Neural crest cell (in vitro differentiated cells): ENCODE measurements around the gene ACBD6. TPM values are rescaled to one million over a fixed set of nuclear protein-coding genes. Genes with fewer than 3 reads are reported as not detected.

ENCODE experiments used
- DNase-seq: peaks from one replicate; pipeline ENCODE4 v3.0.0; 2021; ENCODE audit warnings: low read depth, mixed read lengths, low spot score
- H3K27ac Mint-ChIP-seq: one replicate; pipeline ENCODE4 v1.8.0; 2021; ENCODE audit warnings: mild to moderate bottlenecking, mixed read lengths; ENCODE audit not compliant: unreplicated experiment
- H3K27me3 Mint-ChIP-seq: 2 replicates; pipeline ENCODE4 v1.8.0; 2021; ENCODE audit warnings: low read depth, mild to moderate bottlenecking, mixed read lengths
- H3K36me3 Mint-ChIP-seq: 2 replicates; pipeline ENCODE4 v1.8.0; 2021; ENCODE audit warnings: low read depth, mild to moderate bottlenecking, mixed read lengths
- H3K4me1 Mint-ChIP-seq: 2 replicates; pipeline ENCODE4 v1.8.0; 2021; ENCODE audit warnings: mixed read lengths
- H3K4me3 Mint-ChIP-seq: one replicate; pipeline ENCODE4 v1.8.0; 2021; ENCODE audit warnings: mild to moderate bottlenecking, mixed read lengths
- H3K9me3 Mint-ChIP-seq: 2 replicates; pipeline ENCODE4 v1.8.0; 2021; ENCODE audit warnings: mixed read lengths
- total RNA-seq: library from RNA; stranded (reverse); gene quantifications from 2 replicates; pipeline ENCODE4 v1.2.1, GENCODE V29; 2021
- TF ChIP-seq, protein P1 (sequence below): fragments of 200-600 bp; sonication (generic); conservative IDR thresholded peaks from 2 replicates; pipeline ENCODE4 v1.5.0; 2021; ENCODE audit warnings: antibody characterized with exemption, mild to moderate bottlenecking

The ACBD6 gene
- total RNA-seq, 1 donor from 2014 or later: 59.1 TPM

DNA sequence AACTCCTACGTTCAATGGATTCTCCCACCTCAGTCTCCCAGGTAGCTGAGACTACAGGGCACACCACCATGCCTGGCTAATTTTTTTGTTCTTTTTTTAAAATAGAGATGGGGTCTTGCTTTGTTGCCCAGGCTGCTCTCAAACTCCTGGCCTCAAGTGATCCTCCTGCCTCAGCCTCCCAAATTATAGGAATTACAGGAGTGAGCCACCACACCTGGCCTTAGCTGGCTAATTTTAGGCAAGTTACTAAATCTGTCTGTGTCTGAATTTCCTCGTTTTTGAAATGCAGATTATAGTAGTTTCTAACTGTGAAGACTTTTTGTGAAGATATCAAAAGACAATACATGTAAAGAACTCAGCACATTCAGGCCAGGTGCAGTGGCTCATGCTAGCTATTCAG, 13.7 kb downstream of the ACBD6 start:
- Mint-ChIP-seq H3K4me3 (no peak overlapping the region), H3K27ac (no peak overlapping the region), H3K36me3 (peaks cover 4% of the 10 kb centered on the region), H3K4me1 (peaks cover 9% of the 10 kb centered on the region), H3K9me3 (no peaks in the 10 kb centered on the region), H3K27me3 (no peaks in the 10 kb centered on the region)
- no peak for DNase-seq
- TF ChIP-seq, protein P1, sequence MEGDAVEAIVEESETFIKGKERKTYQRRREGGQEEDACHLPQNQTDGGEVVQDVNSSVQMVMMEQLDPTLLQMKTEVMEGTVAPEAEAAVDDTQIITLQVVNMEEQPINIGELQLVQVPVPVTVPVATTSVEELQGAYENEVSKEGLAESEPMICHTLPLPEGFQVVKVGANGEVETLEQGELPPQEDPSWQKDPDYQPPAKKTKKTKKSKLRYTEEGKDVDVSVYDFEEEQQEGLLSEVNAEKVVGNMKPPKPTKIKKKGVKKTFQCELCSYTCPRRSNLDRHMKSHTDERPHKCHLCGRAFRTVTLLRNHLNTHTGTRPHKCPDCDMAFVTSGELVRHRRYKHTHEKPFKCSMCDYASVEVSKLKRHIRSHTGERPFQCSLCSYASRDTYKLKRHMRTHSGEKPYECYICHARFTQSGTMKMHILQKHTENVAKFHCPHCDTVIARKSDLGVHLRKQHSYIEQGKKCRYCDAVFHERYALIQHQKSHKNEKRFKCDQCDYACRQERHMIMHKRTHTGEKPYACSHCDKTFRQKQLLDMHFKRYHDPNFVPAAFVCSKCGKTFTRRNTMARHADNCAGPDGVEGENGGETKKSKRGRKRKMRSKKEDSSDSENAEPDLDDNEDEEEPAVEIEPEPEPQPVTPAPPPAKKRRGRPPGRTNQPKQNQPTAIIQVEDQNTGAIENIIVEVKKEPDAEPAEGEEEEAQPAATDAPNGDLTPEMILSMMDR: no peak

DNA sequence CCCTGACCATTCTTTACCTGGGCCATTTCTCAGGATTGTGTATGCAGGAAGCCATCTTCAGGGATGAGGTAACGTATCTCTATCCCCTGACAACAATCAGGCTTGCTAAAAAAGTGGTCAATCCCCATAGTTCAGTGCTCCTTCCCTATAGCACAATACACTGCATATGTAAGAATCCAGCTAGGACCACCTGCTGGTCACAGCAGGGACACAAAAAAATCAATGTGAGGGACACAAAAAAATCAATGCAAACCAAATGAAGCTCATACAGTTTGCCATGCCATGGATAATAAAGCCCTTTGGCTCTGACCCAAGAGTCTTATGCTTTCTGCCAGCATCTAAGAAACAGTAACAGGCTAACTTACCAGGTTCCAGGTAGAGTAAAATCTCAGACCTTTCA, 16.3 kb downstream of the ACBD6 start:
- Mint-ChIP-seq H3K9me3 (no peaks in the 10 kb centered on the region), H3K36me3 (peaks cover 4% of the 10 kb centered on the region), H3K27ac (no peak overlapping the region), H3K27me3 (no peaks in the 10 kb centered on the region), H3K4me3 (no peak overlapping the region), H3K4me1 (peaks cover 15% of the 10 kb centered on the region)
- TF ChIP-seq, protein P1: no peak
- no peak for DNase-seq

DNA sequence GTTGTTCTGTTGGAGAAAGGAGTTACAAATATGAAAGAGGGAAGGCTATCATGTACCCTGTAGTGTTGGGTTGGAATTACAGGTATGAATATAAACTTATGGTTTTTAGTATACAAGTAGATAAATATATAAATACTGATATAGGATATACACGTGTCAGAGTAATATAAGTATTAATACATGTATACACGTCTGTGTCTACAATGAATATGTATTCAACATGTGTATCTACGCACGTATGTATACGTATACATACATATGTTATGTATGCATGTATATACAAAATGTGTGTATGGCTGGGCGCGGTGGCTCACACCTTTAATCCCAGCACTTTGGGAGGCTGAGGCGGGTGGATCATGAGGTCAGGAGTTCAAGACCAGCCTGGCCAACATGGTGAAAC, 17.9 kb downstream of the ACBD6 start:
- no peak for DNase-seq
- TF ChIP-seq, protein P1: no peak
- Mint-ChIP-seq H3K9me3 (no peaks in the 10 kb centered on the region), H3K36me3 (peaks cover 4% of the 10 kb centered on the region), H3K27ac (no peak overlapping the region), H3K27me3 (no peaks in the 10 kb centered on the region), H3K4me3 (no peak overlapping the region), H3K4me1 (peaks cover 15% of the 10 kb centered on the region)

DNA sequence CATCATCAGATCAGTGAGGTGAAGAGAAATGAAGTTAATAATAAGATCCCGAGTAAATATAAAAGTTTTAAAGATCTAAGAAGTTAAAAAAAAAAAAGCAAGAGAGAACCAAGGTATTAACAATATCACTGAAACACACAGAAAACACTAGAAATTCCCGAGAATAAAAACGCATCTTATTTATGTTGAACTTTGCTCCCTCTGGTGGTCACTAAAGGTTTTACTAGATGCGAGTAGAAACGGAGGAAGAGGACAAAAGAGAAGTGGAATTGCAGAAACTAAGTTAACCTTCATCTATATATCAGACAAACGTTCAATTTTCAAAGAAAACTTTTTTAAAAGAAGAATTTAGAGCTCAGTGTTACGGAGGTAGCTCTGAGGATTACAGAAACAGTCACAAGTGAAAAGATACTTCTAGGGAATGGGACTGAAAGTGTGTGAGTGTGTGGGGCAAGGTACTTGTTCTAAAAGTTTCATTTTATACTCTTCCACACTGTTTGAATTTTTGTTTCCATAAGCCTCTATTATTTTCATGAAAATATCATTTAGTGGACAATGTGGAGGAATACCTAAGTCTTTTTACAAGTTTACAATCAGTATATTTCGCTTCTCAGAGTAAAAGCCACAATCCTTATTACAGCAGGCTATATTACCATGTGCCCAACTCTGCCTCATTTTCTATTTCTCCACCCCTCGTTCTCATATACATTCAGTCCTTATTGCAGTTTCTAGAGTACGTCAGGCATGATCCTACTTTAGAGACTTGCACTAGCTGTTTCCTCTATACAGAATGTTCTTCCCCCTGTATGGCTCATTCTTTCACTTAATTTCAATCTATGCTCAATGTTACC, 19.7 kb downstream of the ACBD6 start:
- Mint-ChIP-seq H3K27ac (no peak overlapping the region), H3K4me3 (no peak overlapping the region), H3K27me3 (no peaks in the 10 kb centered on the region), H3K36me3 (peaks cover 12% of the 10 kb centered on the region), H3K4me1 (peaks cover 15% of the 10 kb centered on the region), H3K9me3 (no peaks in the 10 kb centered on the region)
- DNase-seq: peak; percentile 18
- TF ChIP-seq, protein P1: peak; percentile 85

DNA sequence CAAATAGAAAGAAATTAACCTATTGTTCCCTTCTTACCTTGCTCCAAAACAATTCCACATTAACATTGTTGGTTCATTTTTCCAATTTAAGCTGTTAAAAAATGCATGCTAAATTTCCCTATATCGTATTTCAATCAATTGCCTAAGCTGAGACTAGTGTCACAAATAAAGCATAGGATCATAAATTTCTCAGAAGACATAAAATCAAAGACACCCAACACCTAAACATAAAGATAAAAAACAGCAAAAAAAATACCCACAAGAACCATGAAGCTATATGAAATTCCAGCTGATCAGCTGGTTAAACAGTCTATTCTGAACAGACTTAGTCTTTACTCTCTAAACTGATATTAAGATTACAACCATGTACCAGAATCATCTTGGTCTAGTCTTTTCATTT, 32.3 kb downstream of the ACBD6 start:
- DNase-seq: no peak
- Mint-ChIP-seq H3K36me3 (peaks cover 17% of the 10 kb centered on the region), H3K27ac (no peak overlapping the region), H3K27me3 (no peaks in the 10 kb centered on the region), H3K4me3 (no peak overlapping the region), H3K4me1 (no peaks in the 10 kb centered on the region), H3K9me3 (peaks cover 2% of the 10 kb centered on the region)
- TF ChIP-seq, protein P1: no peak
